ENCODE results near the gene C9orf40. TPM values are rescaled to one million over a fixed set of nuclear protein-coding genes. Genes with fewer than 3 reads are reported as not detected.

C9orf40 gene
- total RNA-seq, result 4.0 TPM
- long read RNA-seq, transcript C9orf40-201 (2 exons, 2,327 nt), result major isoform, 7 of 8 reads
- long read RNA-seq, partial matches to known transcripts, result 0 of 8 reads
- long read RNA-seq, other reads (novel, unspliced or antisense), result 1 of 8 reads

GRCh38 chr9:74952201-74953151, at the start of gene C9orf40:
C9orf40 (minus strand) TSS chr9:74952912; CDS start chr9:74952611, 301 bp downstream.
- ATAC-seq, result peak; percentile 99
- Histone ChIP-seq H3K27ac (peak within 1 kb of the TSS; percentile 96), H3K36me3 (no peaks in the 10 kb centered on the region), H3K4me1 (peaks cover 6% of the 10 kb centered on the region), H3K9me3 (no peaks in the 10 kb centered on the region), H3K4me3 (peak within 1 kb of the TSS; percentile 89), H3K27me3 (ENCODE audit: low read depth) (no peaks in the 10 kb centered on the region)
- peak; percentile 77 for TF ChIP-seq CTCF (IDR thresholded peaks at IDR 0.05)
- intact Hi-C loops (cut with DNase I), result no loop called here
- DNase-seq, result peak; percentile 95

GRCh38 chr9:75001719-75002421, 49.2 kb upstream of the C9orf40 start:
- Histone ChIP-seq H3K4me1 (peaks cover 6% of the 10 kb centered on the region), H3K9me3 (no peaks in the 10 kb centered on the region), H3K36me3 (peaks cover 8% of the 10 kb centered on the region), H3K27me3 (ENCODE audit: low read depth) (no peaks in the 10 kb centered on the region), H3K27ac (no peak overlapping the region), H3K4me3 (no peak overlapping the region)
- DNase-seq, result no peak
- intact Hi-C loops (cut with DNase I), result loop anchor here (5.0 kb wide), 1 partner anchor 230 kb away; no protein-coding TSS in a partner anchor
- peak; percentile 71 for TF ChIP-seq CTCF (IDR thresholded peaks at IDR 0.05)
- peak; percentile 88 to 91 for ATAC-seq

- Histone ChIP-seq H3K4me3 (no peak overlapping the region), H3K4me1 (peaks cover 6% of the 10 kb centered on the region), H3K9me3 (no peaks in the 10 kb centered on the region), H3K27ac (no peak overlapping the region), H3K27me3 (ENCODE audit: low read depth) (no peaks in the 10 kb centered on the region), H3K36me3 (peaks cover 18% of the 10 kb centered on the region)
- ATAC-seq (no peak), DNase-seq (no peak)
- intact Hi-C loops (cut with DNase I), result loop anchor here (5.0 kb wide), 1 partner anchor 229 kb away; no protein-coding TSS in a partner anchor
- TF ChIP-seq CTCF (IDR thresholded peaks at IDR 0.05), result no peak
Observed at GRCh38 chr9:75000835-75001234, 48.1 kb upstream of the C9orf40 start.

GRCh38 chr9:74985041-74985440, 32.3 kb upstream of the C9orf40 start:
- intact Hi-C loops (cut with DNase I), result no loop called here
- no peaks in the 10 kb centered on the region for H3K4me1 ChIP-seq
- H3K4me3 ChIP-seq, result no peak overlapping the region
- H3K27ac ChIP-seq, result no peak overlapping the region
- no peak for TF ChIP-seq CTCF (IDR thresholded peaks at IDR 0.05)
- no peak for DNase-seq
- no peaks in the 10 kb centered on the region for H3K9me3 ChIP-seq
- peaks cover 7% of the 10 kb centered on the region for H3K36me3 ChIP-seq
- no peak for ATAC-seq
- H3K27me3 ChIP-seq (ENCODE audit: low read depth), result no peaks in the 10 kb centered on the region

- no peaks in the 10 kb centered on the region for H3K4me1 ChIP-seq
- H3K27me3 ChIP-seq (ENCODE audit: low read depth), result no peaks in the 10 kb centered on the region
- DNase-seq, result no peak
- peaks cover 7% of the 10 kb centered on the region for H3K36me3 ChIP-seq
- intact Hi-C loops (cut with DNase I), result no loop called here
- H3K9me3 ChIP-seq, result no peaks in the 10 kb centered on the region
- H3K4me3 ChIP-seq, result no peak overlapping the region
- no peak overlapping the region for H3K27ac ChIP-seq
- no peak for ATAC-seq
- TF ChIP-seq CTCF (IDR thresholded peaks at IDR 0.05), result no peak
Observed at GRCh38 chr9:74983709-74984108, 31.0 kb upstream of the C9orf40 start.

All from lower lobe of right lung (tissue), 2 donors.